Activated naive CD4-positive, alpha-beta T cell (primary cell): ENCODE results near the gene UNC5CL.

Source experiments
- DNase-seq, 4 experiments: peaks; one replicate each; lab custom pipeline; 2025; lab: John Stamatoyannopoulos, UW

UNC5CL gene

GRCh38 chr6:41062056-41062455 is 23.0 kb upstream of the UNC5CL start:
- DNase-seq = no peak

GRCh38 chr6:41061196-41061726 is 22.2 kb upstream of the UNC5CL start:
- DNase-seq = no peak

GRCh38 chr6:41059556-41059955 is 20.5 kb upstream of the UNC5CL start:
- no peak for DNase-seq

- DNase-seq = no peak
Measured at GRCh38 chr6:41058783-41059181, 19.8 kb upstream of the UNC5CL start.

- no peak for DNase-seq
Measured at GRCh38 chr6:41056768-41057490, 17.9 kb upstream of the UNC5CL start.

- no peak for DNase-seq
Measured at GRCh38 chr6:41055149-41055548, 16.1 kb upstream of the UNC5CL start.

- no peak for DNase-seq
Measured at GRCh38 chr6:41054511-41054910, 15.5 kb upstream of the UNC5CL start.

GRCh38 chr6:41053041-41053440 is 14.0 kb upstream of the UNC5CL start, which contains the start of gene APOBEC2:
APOBEC2 (plus strand) TSS chr6:41053202; CDS start chr6:41053348, 146 bp downstream.
- DNase-seq = no peak

GRCh38 chr6:41051873-41052272 is 12.9 kb upstream of the UNC5CL start:
- DNase-seq = no peak

GRCh38 chr6:41050536-41050935 is 11.5 kb upstream of the UNC5CL start:
- DNase-seq = no peak

- no peak for DNase-seq
Measured at GRCh38 chr6:41049955-41050354, 10.9 kb upstream of the UNC5CL start.

- no peak for DNase-seq
Measured at GRCh38 chr6:41049521-41049920, 10.5 kb upstream of the UNC5CL start.

- no peak for DNase-seq
Measured at GRCh38 chr6:41047745-41048732, 9.0 kb upstream of the UNC5CL start.

GRCh38 chr6:41047306-41047705 is 8.3 kb upstream of the UNC5CL start:
- DNase-seq = no peak

- no peak for DNase-seq
Measured at GRCh38 chr6:41046084-41046483, 7.1 kb upstream of the UNC5CL start.

GRCh38 chr6:41045664-41046063 is 6.6 kb upstream of the UNC5CL start:
- DNase-seq = no peak

- no peak for DNase-seq
Measured at GRCh38 chr6:41043151-41043550, 4.1 kb upstream of the UNC5CL start.

- no peak for DNase-seq
Measured at GRCh38 chr6:41042226-41043055, 3.4 kb upstream of the UNC5CL start, which contains the start of gene TSPO2. TSPO2 (plus strand) TSS chr6:41042467; CDS start chr6:41042986, 519 bp downstream.

- DNase-seq = no peak
Measured at GRCh38 chr6:41040940-41041536, 2.0 kb upstream of the UNC5CL start.

- DNase-seq = no peak
Measured at GRCh38 chr6:41040101-41040939, 1.3 kb upstream of the UNC5CL start.
